Common myeloid progenitor, CD34-positive (primary cell): ENCODE results near the gene RNF215.

ENCODE experiments used
- CTCF ChIA-PET: fragments of 350-600 bp; sonication (Branson Sonifier 250); formaldehyde crosslinking; loops from one replicate; lab custom pipeline; 2021; ENCODE audit warnings: antibody characterized with exemption; lab: Charles Lee
- POLR2A ChIA-PET: fragments of 350-600 bp; sonication (Branson Sonifier 250); formaldehyde crosslinking; loops from one replicate; lab custom pipeline; 2021; ENCODE audit warnings: antibody characterized with exemption; lab: Charles Lee
- DNase-seq, 3 donors: peaks; one replicate each; pipeline versions ENCODE4 v3.0.0 to v3.0.0-alpha.2; 2013
- H3K27ac ChIP-seq, 2 experiments: 1 replicate in 1 of 2; 2 replicates in 1 of 2; pipeline ENCODE4 v1.7.0; 2013; ENCODE audit warnings: inconsistent platforms in 2 of 2, low read length in 2 of 2, mild to moderate bottlenecking in 2 of 2, low read depth in 1 of 2, moderate library complexity in 1 of 2; ENCODE audit not compliant: severe bottlenecking in 2 of 2, insufficient read depth in 1 of 2, poor library complexity in 1 of 2
- H3K27me3 ChIP-seq, 5 experiments: replicated peaks in 2 of 5; 1 replicate in 3 of 5; 2 replicates in 2 of 5; pipeline versions ENCODE4 v1.6.1 to v1.7.0; 2013; ENCODE audit warnings: low read length in 4 of 5, mild to moderate bottlenecking in 2 of 5, moderate library complexity in 2 of 5, inconsistent platforms in 1 of 5; ENCODE audit not compliant: insufficient read depth in 5 of 5, control insufficient read depth in 4 of 5
- H3K36me3 ChIP-seq, 4 experiments: 1 replicate in 2 of 4; 2 replicates in 2 of 4; pipeline versions ENCODE4 v1.6.1 to v1.7.0; 2013; ENCODE audit warnings: low read length in 3 of 4, control low read depth in 1 of 4, mild to moderate bottlenecking in 1 of 4; ENCODE audit not compliant: control insufficient read depth in 4 of 4, insufficient read depth in 4 of 4
- H3K4me1 ChIP-seq, 4 experiments: 1 replicate in 3 of 4; 2 replicates in 1 of 4; pipeline versions ENCODE4 v1.6.1 to v1.7.1; 2013; ENCODE audit warnings: low read length in 3 of 4, mild to moderate bottlenecking in 3 of 4, control low read depth in 1 of 4, inconsistent platforms in 1 of 4, moderate library complexity in 1 of 4; ENCODE audit not compliant: control insufficient read depth in 4 of 4, insufficient read depth in 4 of 4; ENCODE audit errors: control extremely low read depth in 1 of 4
- H3K4me3 ChIP-seq, 7 experiments: 1 replicate in 4 of 7; 2 replicates in 3 of 7; pipeline versions ENCODE4 v1.5.1 to v1.7.0; 2013; ENCODE audit warnings: mild to moderate bottlenecking in 7 of 7, low read length in 6 of 7, moderate library complexity in 6 of 7, inconsistent platforms in 2 of 7, low read depth in 2 of 7, control low read depth in 1 of 7; ENCODE audit not compliant: insufficient read depth in 4 of 7, control insufficient read depth in 1 of 7; ENCODE audit errors: extremely low read depth in 1 of 7
- H3K9me3 ChIP-seq, 5 experiments: 1 replicate in 4 of 5; 2 replicates in 1 of 5; pipeline versions ENCODE4 v1.6.1 to v1.7.1; 2013; ENCODE audit warnings: low read length in 4 of 5, mild to moderate bottlenecking in 2 of 5, inconsistent platforms in 1 of 5, low read depth in 1 of 5, moderate library complexity in 1 of 5; ENCODE audit not compliant: control insufficient read depth in 4 of 5, insufficient read depth in 2 of 5; ENCODE audit errors: control extremely low read depth in 1 of 5
- WGBS: methylation state at CpG from one replicate; pipeline ENCODE4 v1.1.5; 2013; ENCODE audit not compliant: insufficient coverage; 5-methylcytosine and 5-hydroxymethylcytosine counted together

Gene RNF215

GRCh38 chr22:30432520-30432919, 45.3 kb upstream of the RNF215 start:
- POLR2A ChIA-PET = no interaction called here
- 83% methylated on average over 2 of the region's 2 CpGs for WGBS
- CTCF ChIA-PET = interaction anchor here (1.0 to 2.8 kb wide), 4 partner anchors 12 to 47 kb away, joined by 3 to 12 read pairs (median 3); partner anchors contain the start of gene SEC14L2
- Histone ChIP-seq H3K9me3 (no peaks in the 10 kb centered on the region), H3K36me3 (peaks cover 0 to 22% (median 1%) of the 10 kb centered on the region in 4 experiments), H3K27ac (no peak overlapping the region), H3K4me1 (peaks cover 0 to 11% (median 9%) of the 10 kb centered on the region in 4 experiments), H3K27me3 (no peaks in the 10 kb centered on the region), H3K4me3 (no peak overlapping the region)
- DNase-seq = no peak

- Histone ChIP-seq H3K27me3 (no peaks in the 10 kb centered on the region), H3K4me1 (peaks cover 0 to 11% (median 9%) of the 10 kb centered on the region in 4 experiments), H3K27ac (no peak overlapping the region), H3K36me3 (peaks cover 0 to 26% (median 1%) of the 10 kb centered on the region in 4 experiments), H3K4me3 (no peak overlapping the region), H3K9me3 (no peaks in the 10 kb centered on the region)
- ChIA-PET POLR2A (no interaction called here), CTCF (interaction anchor here (1.4 kb wide), 1 partner anchor 42 kb away, joined by 3 read pairs; no protein-coding TSS in a partner anchor)
- WGBS = 100% methylated on average over 3 of the region's 4 CpGs
- DNase-seq = no peak
Measured at GRCh38 chr22:30432096-30432495, 44.9 kb upstream of the RNF215 start.

GRCh38 chr22:30430933-30431332, 43.7 kb upstream of the RNF215 start:
- WGBS = 90% methylated on average over 3 of the region's 4 CpGs
- H3K4me3 ChIP-seq = no peak overlapping the region
- no peaks in the 10 kb centered on the region for H3K27me3 ChIP-seq
- no peaks in the 10 kb centered on the region for H3K9me3 ChIP-seq
- CTCF ChIA-PET = no interaction called here
- H3K36me3 ChIP-seq = peaks cover 0 to 31% (median 1%) of the 10 kb centered on the region in 4 experiments
- peaks cover 0 to 20% (median 17%) of the 10 kb centered on the region in 4 experiments for H3K4me1 ChIP-seq
- POLR2A ChIA-PET = no interaction called here
- H3K27ac ChIP-seq = no peak overlapping the region
- no peak for DNase-seq

- POLR2A ChIA-PET = no interaction called here
- Histone ChIP-seq H3K9me3 (no peaks in the 10 kb centered on the region), H3K4me1 (peaks cover 2 to 20% (median 17%) of the 10 kb centered on the region in 4 experiments), H3K27me3 (no peaks in the 10 kb centered on the region), H3K36me3 (peaks cover 0 to 31% (median 1%) of the 10 kb centered on the region in 4 experiments), H3K4me3 (no peak overlapping the region), H3K27ac (no peak overlapping the region)
- CTCF ChIA-PET = no interaction called here
- 83% methylated on average over 4 of the region's 4 CpGs for WGBS
- no peak for DNase-seq
Measured at GRCh38 chr22:30429887-30430286, 42.7 kb upstream of the RNF215 start.

- ChIA-PET POLR2A (no interaction called here), CTCF (interaction anchor here (0.7 to 2.5 kb wide), 3 partner anchors 9 to 140 kb away, joined by 3 to 14 read pairs (median 3); no protein-coding TSS in a partner anchor)
- no peak overlapping the region for H3K27ac ChIP-seq
- 90% methylated on average over 1 of the region's 1 CpG for WGBS
- peaks cover 0 to 31% (median 1%) of the 10 kb centered on the region in 4 experiments for H3K36me3 ChIP-seq
- no peaks in the 10 kb centered on the region for H3K9me3 ChIP-seq
- DNase-seq = peak in 1 of 3 donors; percentile 5
- no peaks in the 10 kb centered on the region for H3K27me3 ChIP-seq
- H3K4me3 ChIP-seq = no peak overlapping the region
- peaks cover 9 to 36% (median 33%) of the 10 kb centered on the region in 4 experiments for H3K4me1 ChIP-seq
Measured at GRCh38 chr22:30427871-30428270, 40.7 kb upstream of the RNF215 start.

- Histone ChIP-seq H3K27me3 (no peaks in the 10 kb centered on the region), H3K9me3 (no peaks in the 10 kb centered on the region), H3K27ac (no peak overlapping the region), H3K4me1 (peaks cover 9 to 44% (median 41%) of the 10 kb centered on the region in 4 experiments), H3K36me3 (peaks cover 0 to 31% (median 1%) of the 10 kb centered on the region in 4 experiments), H3K4me3 (peak overlapping the region in 6 of 7 experiments; percentile 25 to 78 (median 75))
- DNase-seq = peak; percentile 81 to 90 (median 88)
- 92% methylated on average over 17 of the region's 29 CpGs for WGBS
- POLR2A ChIA-PET = no interaction called here
- CTCF ChIA-PET = interaction anchor here (0.8 to 6.8 kb wide), 6 partner anchors 10 to 276 kb away, joined by 3 to 42 read pairs (median 5); no protein-coding TSS in a partner anchor
Measured at GRCh38 chr22:30426388-30427353, 39.5 kb upstream of the RNF215 start.
